Trophoblast cell (in vitro differentiated cells and primary cell): Measurements from ENCODE around the gene USP50.
"Not testable (repeated sequence)": the region's sequence is repeated elsewhere in the genome, so short reads cannot be mapped to it uniquely, and the experiment has no call there.

Experiments used
- DNase-seq, 2 donors: peaks; one replicate each; pipeline ENCODE4 v3.0.0-alpha.2; 2016
- H2AFZ ChIP-seq: 2 replicates; pipeline ENCODE4 v1.6.1; 2013; ENCODE audit warnings: low read length, moderate library complexity, mild to moderate bottlenecking; ENCODE audit not compliant: insufficient read depth, poor library complexity
- H2AK5ac ChIP-seq: 2 replicates; pipeline ENCODE4 v1.6.1; 2013; ENCODE audit warnings: mild to moderate bottlenecking, low read length
- H2BK120ac ChIP-seq: 2 replicates; pipeline ENCODE4 v1.6.1; 2013; ENCODE audit warnings: low read length, mild to moderate bottlenecking, moderate library complexity; ENCODE audit not compliant: insufficient read depth, poor library complexity
- H2BK12ac ChIP-seq: 2 replicates; pipeline ENCODE4 v1.6.1; 2013; ENCODE audit warnings: mild to moderate bottlenecking, low read length, moderate library complexity
- H2BK5ac ChIP-seq: 2 replicates; pipeline ENCODE4 v1.6.1; 2013; ENCODE audit warnings: low read length, low read depth, moderate library complexity, mild to moderate bottlenecking; ENCODE audit not compliant: poor library complexity
- H3K14ac ChIP-seq: 2 replicates; pipeline ENCODE4 v1.6.1; 2013; ENCODE audit warnings: mild to moderate bottlenecking, low read length
- H3K18ac ChIP-seq: 2 replicates; pipeline ENCODE4 v1.6.1; 2013; ENCODE audit warnings: mild to moderate bottlenecking, low read length
- H3K23ac ChIP-seq: 2 replicates; pipeline ENCODE4 v1.6.1; 2013; ENCODE audit warnings: low read length
- H3K27ac ChIP-seq: 2 replicates; pipeline ENCODE4 v1.5.1; 2013; ENCODE audit warnings: low read depth, mild to moderate bottlenecking, inconsistent platforms, low read length, moderate library complexity
- H3K27me3 ChIP-seq: 2 replicates; pipeline ENCODE4 v1.6.1; 2013; ENCODE audit warnings: inconsistent platforms, mild to moderate bottlenecking, low read length, moderate library complexity; ENCODE audit not compliant: insufficient read depth
- H3K36me3 ChIP-seq, 2 experiments: 1 replicate in 1 of 2; 2 replicates in 1 of 2; pipeline ENCODE4 v1.6.1; 2013; ENCODE audit warnings: low read length in 2 of 2, mild to moderate bottlenecking in 2 of 2, moderate library complexity in 1 of 2; ENCODE audit not compliant: insufficient read depth in 2 of 2, control insufficient read depth in 1 of 2
- H3K4ac ChIP-seq: 2 replicates; pipeline ENCODE4 v1.6.1; 2013; ENCODE audit warnings: low read depth, mild to moderate bottlenecking, low read length, moderate library complexity
- H3K4me1 ChIP-seq, 2 experiments: 1 replicate in 1 of 2; 2 replicates in 1 of 2; pipeline ENCODE4 v1.6.1; 2013; ENCODE audit warnings: low read length in 2 of 2, mild to moderate bottlenecking in 2 of 2, moderate library complexity in 1 of 2; ENCODE audit not compliant: insufficient read depth in 2 of 2, control insufficient read depth in 1 of 2
- H3K4me2 ChIP-seq: 2 replicates; pipeline ENCODE4 v1.6.1; 2013; ENCODE audit warnings: inconsistent platforms, mild to moderate bottlenecking, low read length, moderate library complexity
- H3K4me3 ChIP-seq: 2 replicates; pipeline ENCODE4 v1.5.1; 2013; ENCODE audit warnings: mild to moderate bottlenecking, low read depth, low read length, inconsistent platforms
- H3K79me1 ChIP-seq: one replicate; pipeline ENCODE4 v1.6.1; 2013; ENCODE audit warnings: low read length
- H3K79me2 ChIP-seq: 2 replicates; pipeline ENCODE4 v1.6.1; 2013; ENCODE audit warnings: low read length, mild to moderate bottlenecking; ENCODE audit not compliant: control insufficient read depth, insufficient read depth, poor library complexity
- H3K9ac ChIP-seq: 2 replicates; pipeline ENCODE4 v1.6.1; 2013; ENCODE audit warnings: mild to moderate bottlenecking, low read length
- H3K9me3 ChIP-seq: 2 replicates; pipeline ENCODE4 v1.6.1; 2013; ENCODE audit warnings: low read depth, mild to moderate bottlenecking, control low read depth, inconsistent platforms, low read length; ENCODE audit not compliant: insufficient read depth
- H4K12ac ChIP-seq: 2 replicates; pipeline ENCODE4 v1.6.1; 2013; ENCODE audit warnings: low read depth, mild to moderate bottlenecking, low read length, moderate library complexity
- H4K8ac ChIP-seq: 2 replicates; pipeline ENCODE4 v1.6.1; 2013; ENCODE audit warnings: low read depth, mild to moderate bottlenecking, low read length, moderate library complexity
- H4K91ac ChIP-seq: one replicate; pipeline ENCODE4 v1.6.1; 2013; ENCODE audit warnings: low read depth, mild to moderate bottlenecking, low read length, moderate library complexity
- WGBS: extraction: QIAGEN DNeasy Blood & Tissue Kit; methylation state at CpG from one replicate; pipeline ENCODE4 v1.1.7; 2013; ENCODE audit warnings: missing lambda C conversion rate; ENCODE audit not compliant: insufficient read length, insufficient coverage; ENCODE audit errors: extremely low coverage; 5-methylcytosine and 5-hydroxymethylcytosine counted together

The USP50 gene

GRCh38 chr15:50577492-50577891, 31.0 kb upstream of the USP50 start:
- no peak overlapping the region for H3K27ac ChIP-seq
- no peak overlapping the region for H4K91ac ChIP-seq
- H3K79me1 ChIP-seq, result no peaks in the 10 kb centered on the region
- no peak overlapping the region for H3K18ac ChIP-seq
- H2BK120ac ChIP-seq, result no peak overlapping the region
- H3K4me1 ChIP-seq, result peaks cover 0 to 3% of the 10 kb centered on the region in 2 experiments
- no peak overlapping the region for H2AK5ac ChIP-seq
- no peaks in the 10 kb centered on the region for H3K9me3 ChIP-seq
- DNase-seq, result no peak
- no peak overlapping the region for H3K4ac ChIP-seq
- H3K9ac ChIP-seq, result no peak overlapping the region
- H3K4me2 ChIP-seq, result no peak overlapping the region
- H3K27me3 ChIP-seq, result no peaks in the 10 kb centered on the region
- no peak overlapping the region for H4K8ac ChIP-seq
- no CpG with 5 or more reads among the region's 2 CpGs for WGBS
- no peaks in the 10 kb centered on the region for H3K79me2 ChIP-seq
- no peak overlapping the region for H3K23ac ChIP-seq
- H2BK12ac ChIP-seq, result no peak overlapping the region
- H3K36me3 ChIP-seq, result peaks cover 4 to 18% of the 10 kb centered on the region in 2 experiments
- H3K14ac ChIP-seq, result no peak overlapping the region
- no peak overlapping the region for H4K12ac ChIP-seq
- no peak overlapping the region for H2BK5ac ChIP-seq
- H3K4me3 ChIP-seq, result no peak overlapping the region
- no peak overlapping the region for H2AFZ ChIP-seq

GRCh38 chr15:50576166-50576565, 29.7 kb upstream of the USP50 start:
- no peak overlapping the region for H4K91ac ChIP-seq
- H3K36me3 ChIP-seq, result peaks cover 4 to 18% of the 10 kb centered on the region in 2 experiments
- no peak overlapping the region for H3K27ac ChIP-seq
- DNase-seq, result no peak
- H2BK5ac ChIP-seq, result no peak overlapping the region
- H2AFZ ChIP-seq, result no peak overlapping the region
- H4K12ac ChIP-seq, result no peak overlapping the region
- H3K9me3 ChIP-seq, result no peaks in the 10 kb centered on the region
- no peaks in the 10 kb centered on the region for H3K27me3 ChIP-seq
- no peak overlapping the region for H3K4ac ChIP-seq
- H3K18ac ChIP-seq, result no peak overlapping the region
- no peak overlapping the region for H3K4me2 ChIP-seq
- H3K14ac ChIP-seq, result no peak overlapping the region
- H2AK5ac ChIP-seq, result no peak overlapping the region
- H3K9ac ChIP-seq, result no peak overlapping the region
- H3K4me3 ChIP-seq, result no peak overlapping the region
- no peak overlapping the region for H2BK12ac ChIP-seq
- no peak overlapping the region for H4K8ac ChIP-seq
- no peaks in the 10 kb centered on the region for H3K79me2 ChIP-seq
- H2BK120ac ChIP-seq, result no peak overlapping the region
- no peak overlapping the region for H3K23ac ChIP-seq
- H3K4me1 ChIP-seq, result peaks cover 0 to 3% of the 10 kb centered on the region in 2 experiments
- H3K79me1 ChIP-seq, result no peaks in the 10 kb centered on the region
- no CpG with 5 or more reads among the region's 1 CpG for WGBS

- not testable (repeated sequence) for H3K27ac ChIP-seq, H3K9ac ChIP-seq, H3K4ac ChIP-seq, H2BK120ac ChIP-seq, H2AFZ ChIP-seq, H3K4me2 ChIP-seq, H4K12ac ChIP-seq, H3K79me2 ChIP-seq, H4K91ac ChIP-seq, H3K18ac ChIP-seq, H2BK5ac ChIP-seq, H3K23ac ChIP-seq, H3K9me3 ChIP-seq, H3K4me1 ChIP-seq, H2BK12ac ChIP-seq, H4K8ac ChIP-seq, H2AK5ac ChIP-seq, H3K4me3 ChIP-seq, H3K14ac ChIP-seq, H3K79me1 ChIP-seq, H3K27me3 ChIP-seq
- no CpG with 5 or more reads among the region's 5 CpGs for WGBS
- peak; percentile 38 to 51 for DNase-seq
- peaks cover 5 to 15% of the 10 kb centered on the region in 2 experiments for H3K36me3 ChIP-seq
Observed at GRCh38 chr15:50573842-50574241, 27.4 kb upstream of the USP50 start.

DNA sequence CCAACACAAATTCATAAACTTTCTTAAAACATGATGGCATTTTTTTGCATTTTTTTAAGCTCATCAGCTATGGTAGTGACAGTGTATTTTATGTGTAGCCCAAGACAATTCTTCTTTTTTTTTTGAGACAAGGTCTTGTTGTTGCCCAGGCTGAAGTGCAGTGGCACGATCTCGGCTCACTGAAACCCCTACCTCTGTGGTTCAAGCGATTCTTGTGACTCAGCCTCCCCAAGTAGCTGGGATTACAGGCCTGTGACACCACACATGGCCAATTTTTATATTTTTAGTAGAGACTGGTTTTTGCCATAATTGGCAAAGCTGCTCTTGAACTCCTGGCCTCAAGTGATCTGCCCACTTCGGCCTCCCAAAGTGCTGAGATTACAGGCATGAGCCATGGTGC, 17.3 kb upstream of the USP50 start:
- Histone ChIP-seq H2AFZ (no peak overlapping the region), H3K79me2 (no peaks in the 10 kb centered on the region)

More for the DNA sequence above, 17.3 kb upstream of the USP50 start:
- Histone ChIP-seq H3K4ac (no peak overlapping the region), H3K14ac (no peak overlapping the region), H4K8ac (no peak overlapping the region), H3K4me1 (no peaks in the 10 kb centered on the region), H3K36me3 (peaks cover 17 to 20% of the 10 kb centered on the region in 2 experiments), H3K9ac (no peak overlapping the region), H3K79me1 (no peaks in the 10 kb centered on the region), H3K18ac (no peak overlapping the region), H2BK12ac (no peak overlapping the region), H4K91ac (no peak overlapping the region), H2BK5ac (no peak overlapping the region), H3K9me3 (no peaks in the 10 kb centered on the region), H4K12ac (no peak overlapping the region), H3K4me2 (no peak overlapping the region), H2BK120ac (no peak overlapping the region), H3K27ac (no peak overlapping the region), H3K23ac (no peak overlapping the region), H2AK5ac (no peak overlapping the region), H3K27me3 (no peaks in the 10 kb centered on the region), H3K4me3 (no peak overlapping the region)
- no CpG with 5 or more reads among the region's 4 CpGs for WGBS
- no peak for DNase-seq
